ENCODE data around the gene POPDC2.

DNA sequence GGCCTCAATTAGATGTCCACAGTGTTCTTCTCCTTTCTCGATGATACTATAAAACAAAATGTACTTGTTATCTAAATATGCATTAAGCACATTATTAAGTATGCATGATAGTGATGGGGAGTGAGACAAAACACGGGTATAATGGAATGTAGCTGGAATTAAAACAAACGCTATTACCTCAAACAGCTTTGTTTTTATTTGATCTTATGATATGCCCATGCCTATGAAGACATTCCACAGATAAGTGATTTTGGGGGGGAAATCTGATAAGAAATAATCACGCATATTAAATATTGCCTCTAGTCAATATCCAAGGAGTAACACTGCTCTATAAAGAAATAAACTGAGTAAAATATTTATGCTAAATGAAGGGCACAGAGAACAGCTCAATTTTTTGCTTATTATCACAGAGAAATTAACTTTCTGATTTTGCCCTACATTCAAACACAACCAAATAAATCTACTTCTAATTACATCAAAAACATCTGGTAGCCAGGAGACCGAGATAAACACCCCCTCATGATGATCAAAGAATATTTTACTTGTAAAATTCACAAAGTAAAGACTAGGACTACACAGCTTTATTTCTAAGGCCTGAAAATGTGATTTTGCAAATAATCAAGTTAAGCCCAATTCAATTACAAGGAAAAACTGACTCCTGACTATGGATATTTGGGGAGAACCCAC lies 14.9 kb upstream of the POPDC2 start:
- TF ChIP-seq EZH2 (IDR thresholded peaks at IDR 0.05; ENCODE audit: borderline replicate concordance, low read length) = no peak
- TF ChIP-seq, protein P1, sequence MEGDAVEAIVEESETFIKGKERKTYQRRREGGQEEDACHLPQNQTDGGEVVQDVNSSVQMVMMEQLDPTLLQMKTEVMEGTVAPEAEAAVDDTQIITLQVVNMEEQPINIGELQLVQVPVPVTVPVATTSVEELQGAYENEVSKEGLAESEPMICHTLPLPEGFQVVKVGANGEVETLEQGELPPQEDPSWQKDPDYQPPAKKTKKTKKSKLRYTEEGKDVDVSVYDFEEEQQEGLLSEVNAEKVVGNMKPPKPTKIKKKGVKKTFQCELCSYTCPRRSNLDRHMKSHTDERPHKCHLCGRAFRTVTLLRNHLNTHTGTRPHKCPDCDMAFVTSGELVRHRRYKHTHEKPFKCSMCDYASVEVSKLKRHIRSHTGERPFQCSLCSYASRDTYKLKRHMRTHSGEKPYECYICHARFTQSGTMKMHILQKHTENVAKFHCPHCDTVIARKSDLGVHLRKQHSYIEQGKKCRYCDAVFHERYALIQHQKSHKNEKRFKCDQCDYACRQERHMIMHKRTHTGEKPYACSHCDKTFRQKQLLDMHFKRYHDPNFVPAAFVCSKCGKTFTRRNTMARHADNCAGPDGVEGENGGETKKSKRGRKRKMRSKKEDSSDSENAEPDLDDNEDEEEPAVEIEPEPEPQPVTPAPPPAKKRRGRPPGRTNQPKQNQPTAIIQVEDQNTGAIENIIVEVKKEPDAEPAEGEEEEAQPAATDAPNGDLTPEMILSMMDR (IDR thresholded peaks at IDR 0.05; ENCODE audit: low read length) = no peak

Measured in OCI-LY1 (cell line).